Measurements from ENCODE around the gene RC3H1.

Gene RC3H1

GRCh38 chr1:173889885-173890284 lies 132.3 kb downstream of the RC3H1 start:
- no peaks in the 10 kb centered on the region for H3K9me3 ChIP-seq (replicated peaks; ENCODE audit: insufficient read depth, low read length)
- H3K36me3 ChIP-seq (replicated peaks; ENCODE audit: insufficient read depth, low read length): no peaks in the 10 kb centered on the region
- H3K79me2 ChIP-seq (ENCODE audit: low read length): no peaks in the 10 kb centered on the region
- H2AFZ ChIP-seq (ENCODE audit: low read length): no peak overlapping the region
- no peak overlapping the region for H3K4me3 ChIP-seq (ENCODE audit: low read length)
- no peaks in the 10 kb centered on the region for H3K27me3 ChIP-seq (replicated peaks; ENCODE audit: insufficient read depth, low read length)
- H3K9me2 ChIP-seq (replicated peaks; ENCODE audit: insufficient read depth, low read length): no peaks in the 10 kb centered on the region
- H3F3A ChIP-seq (ENCODE audit: insufficient read depth, low read length): no peaks in the 10 kb centered on the region
- TF ChIP-seq CTCF (IDR thresholded peaks at IDR 0.05; ENCODE audit: low read length): no peak
- TF ChIP-seq EZH2phosphoT487 (IDR thresholded peaks at IDR 0.05; ENCODE audit: low read length): no peak
- TF ChIP-seq EZH2 (optimal IDR thresholded peaks at IDR 0.05; ENCODE audit: low read depth, low read length): no peak
- no peaks in the 10 kb centered on the region for H4K20me1 ChIP-seq (ENCODE audit: insufficient read depth, low read length)
- H3K9ac ChIP-seq (ENCODE audit: low read length): no peak overlapping the region
- no peak for DNase-seq
- H3K27ac ChIP-seq (ENCODE audit: low read length): no peak overlapping the region
- no peak overlapping the region for H3K4me2 ChIP-seq (ENCODE audit: low read depth, low read length)
- H3K4me1 ChIP-seq (ENCODE audit: low read length): no peaks in the 10 kb centered on the region

- Histone ChIP-seq H3K36me3 (replicated peaks; ENCODE audit: insufficient read depth, low read length) (no peaks in the 10 kb centered on the region), H3K9ac (ENCODE audit: low read length) (no peak overlapping the region), H3K4me1 (ENCODE audit: low read length) (no peaks in the 10 kb centered on the region), H3K4me3 (ENCODE audit: low read length) (no peak overlapping the region), H3K9me3 (replicated peaks; ENCODE audit: insufficient read depth, low read length) (no peaks in the 10 kb centered on the region), H2AFZ (ENCODE audit: low read length) (no peak overlapping the region), H3K4me2 (ENCODE audit: low read depth, low read length) (no peak overlapping the region), H3F3A (ENCODE audit: insufficient read depth, low read length) (no peaks in the 10 kb centered on the region), H3K79me2 (ENCODE audit: low read length) (no peaks in the 10 kb centered on the region), H4K20me1 (ENCODE audit: insufficient read depth, low read length) (no peaks in the 10 kb centered on the region), H3K9me2 (replicated peaks; ENCODE audit: insufficient read depth, low read length) (no peaks in the 10 kb centered on the region), H3K27me3 (replicated peaks; ENCODE audit: insufficient read depth, low read length) (no peaks in the 10 kb centered on the region), H3K27ac (ENCODE audit: low read length) (no peak overlapping the region)
- TF ChIP-seq EZH2phosphoT487 (IDR thresholded peaks at IDR 0.05; ENCODE audit: low read length): no peak
- TF ChIP-seq EZH2 (optimal IDR thresholded peaks at IDR 0.05; ENCODE audit: low read depth, low read length): no peak
- no peak for DNase-seq
These were observed 133.4 kb downstream of the RC3H1 start for GRCh38 chr1:173888749-173889148.

- Histone ChIP-seq H3K79me2 (ENCODE audit: low read length) (no peaks in the 10 kb centered on the region), H3K9ac (ENCODE audit: low read length) (no peak overlapping the region), H3K4me2 (ENCODE audit: low read depth, low read length) (no peak overlapping the region), H3K9me2 (replicated peaks; ENCODE audit: insufficient read depth, low read length) (no peaks in the 10 kb centered on the region), H3K9me3 (replicated peaks; ENCODE audit: insufficient read depth, low read length) (no peaks in the 10 kb centered on the region), H3K4me3 (ENCODE audit: low read length) (no peak overlapping the region), H3F3A (ENCODE audit: insufficient read depth, low read length) (no peaks in the 10 kb centered on the region), H3K4me1 (ENCODE audit: low read length) (no peaks in the 10 kb centered on the region), H4K20me1 (ENCODE audit: insufficient read depth, low read length) (no peaks in the 10 kb centered on the region), H3K27ac (ENCODE audit: low read length) (no peak overlapping the region), H3K27me3 (replicated peaks; ENCODE audit: insufficient read depth, low read length) (no peaks in the 10 kb centered on the region), H2AFZ (ENCODE audit: low read length) (no peak overlapping the region), H3K36me3 (replicated peaks; ENCODE audit: insufficient read depth, low read length) (no peaks in the 10 kb centered on the region)
- no peak for DNase-seq
- TF ChIP-seq EZH2phosphoT487 (IDR thresholded peaks at IDR 0.05; ENCODE audit: low read length) (no peak), EZH2 (optimal IDR thresholded peaks at IDR 0.05; ENCODE audit: low read depth, low read length) (no peak), CTCF (IDR thresholded peaks at IDR 0.05; ENCODE audit: low read length) (no peak)
These were observed 134.5 kb downstream of the RC3H1 start for GRCh38 chr1:173887627-173888026.

- H3K4me1 ChIP-seq (ENCODE audit: low read length): no peaks in the 10 kb centered on the region
- no peaks in the 10 kb centered on the region for H3F3A ChIP-seq (ENCODE audit: insufficient read depth, low read length)
- H2AFZ ChIP-seq (ENCODE audit: low read length): no peak overlapping the region
- no peaks in the 10 kb centered on the region for H3K36me3 ChIP-seq (replicated peaks; ENCODE audit: insufficient read depth, low read length)
- H3K9me3 ChIP-seq (replicated peaks; ENCODE audit: insufficient read depth, low read length): no peaks in the 10 kb centered on the region
- H3K9me2 ChIP-seq (replicated peaks; ENCODE audit: insufficient read depth, low read length): no peaks in the 10 kb centered on the region
- H3K27ac ChIP-seq (ENCODE audit: low read length): no peak overlapping the region
- H3K4me3 ChIP-seq (ENCODE audit: low read length): no peak overlapping the region
- H4K20me1 ChIP-seq (ENCODE audit: insufficient read depth, low read length): no peaks in the 10 kb centered on the region
- H3K27me3 ChIP-seq (replicated peaks; ENCODE audit: insufficient read depth, low read length): no peaks in the 10 kb centered on the region
- no peak overlapping the region for H3K4me2 ChIP-seq (ENCODE audit: low read depth, low read length)
- H3K79me2 ChIP-seq (ENCODE audit: low read length): no peaks in the 10 kb centered on the region
- no peak overlapping the region for H3K9ac ChIP-seq (ENCODE audit: low read length)
- DNase-seq: no peak
- TF ChIP-seq EZH2phosphoT487 (IDR thresholded peaks at IDR 0.05; ENCODE audit: low read length): no peak
- TF ChIP-seq CTCF (IDR thresholded peaks at IDR 0.05; ENCODE audit: low read length): no peak
- TF ChIP-seq EZH2 (optimal IDR thresholded peaks at IDR 0.05; ENCODE audit: low read depth, low read length): no peak
These were observed 135.2 kb downstream of the RC3H1 start for GRCh38 chr1:173886746-173887611.

All from MM.1S (cell line).